K562 (cell line): Measurements from ENCODE around the gene TMEM266. TPM values are rescaled to one million over a fixed set of nuclear protein-coding genes. Genes with fewer than 3 reads are reported as not detected.

Source experiments
- ATAC-seq: fragments of 200-7000 bp; cut with Tn5 transposase; 3 replicates; pipeline ENCODE4 v1.9.1; 2020; ENCODE audit warnings: moderate library complexity
- BruUV-seq: library from RNA; stranded (reverse); fragments of 400-500 nt; replicated peaks from 2 replicates; lab custom pipeline; 2021; lab: Mats Ljungman, UMichigan
- CTCF ChIA-PET: fragments of 300-600 bp; formaldehyde crosslinking; extraction: SDS; loops from one replicate; lab custom pipeline; 2021; ENCODE audit warnings: low intra/inter-chr PET ratio; lab: Yijun Ruan, JAX
- POLR2A ChIA-PET: fragments of 300-600, 350-650 bp; sonication (Branson Sonifier 250); formaldehyde crosslinking; extraction: SDS; loops from one replicate; lab custom pipeline; 2021; ENCODE audit warnings: antibody characterized with exemption, inconsistent platforms; lab: Yijun Ruan, JAX
- DNase-seq, 4 experiments: peaks; one replicate each; pipeline versions ENCODE4 v3.0.0 to v3.0.0-alpha.2; 2011 to 2018; ENCODE audit warnings: low spot score in 3 of 4, mixed read lengths in 3 of 4; ENCODE audit errors: extremely low read depth in 1 of 4
- FAIRE-seq: peaks from 2 replicates; lab custom pipeline; 2011; peaks lifted over from hg19 to GRCh38; lab: Jason Lieb, UNC
- H2AFZ ChIP-seq: 2 replicates; pipeline ENCODE4 v1.6.0; 2011; ENCODE audit warnings: low read depth, low read length, control low read depth, inconsistent platforms
- H3K27ac ChIP-seq: fragments of 200-600 bp; 3 replicates; pipeline ENCODE4 v1.8.0; 2011; ENCODE audit warnings: low read depth, mild to moderate bottlenecking, control low read depth, inconsistent platforms, low read length, moderate library complexity, mixed read lengths; ENCODE audit errors: extremely low read depth
- H3K27me3 ChIP-seq, 2 experiments: fragments of 300-600 bp in 1 of 2; 2 replicates in 1 of 2; 3 replicates in 1 of 2; pipeline versions ENCODE4 v1.6.0 to v1.8.0; 2011; ENCODE audit warnings: inconsistent platforms in 2 of 2, low read length in 2 of 2, mild to moderate bottlenecking in 1 of 2, mixed read lengths in 1 of 2, moderate library complexity in 1 of 2; ENCODE audit not compliant: control insufficient read depth in 2 of 2, insufficient read depth in 2 of 2
- H3K36me3 ChIP-seq: fragments of 300-600 bp; 3 replicates; pipeline ENCODE4 v1.8.0; 2011; ENCODE audit warnings: mild to moderate bottlenecking, low read length, inconsistent platforms; ENCODE audit not compliant: control insufficient read depth, insufficient read depth
- H3K4me1 ChIP-seq, 2 experiments: fragments of 200-600 bp in 1 of 2; replicated peaks in 1 of 2; 2 replicates in 1 of 2; 3 replicates in 1 of 2; pipeline versions ENCODE4 v1.5.1 to v1.8.0; 2011; ENCODE audit warnings: inconsistent platforms in 2 of 2, low read length in 2 of 2, mild to moderate bottlenecking in 1 of 2, mixed read lengths in 1 of 2, moderate library complexity in 1 of 2; ENCODE audit not compliant: control insufficient read depth in 2 of 2, insufficient read depth in 2 of 2
- H3K4me2 ChIP-seq: 2 replicates; pipeline ENCODE4 v1.6.1; 2011; ENCODE audit warnings: low read length, control low read depth, inconsistent platforms, mixed read lengths; ENCODE audit not compliant: insufficient read depth
- H3K4me3 ChIP-seq: fragments of 200-600 bp; sonication (generic), shearing (Covaris generic); 2 replicates; pipeline ENCODE4 v1.5.1; 2016; ENCODE audit warnings: control low read depth, inconsistent platforms
- H3K79me2 ChIP-seq: fragments of 200-600 bp; 3 replicates; pipeline ENCODE4 v1.8.0; 2011; ENCODE audit warnings: low read length, inconsistent platforms; ENCODE audit not compliant: control insufficient read depth, insufficient read depth
- H3K9ac ChIP-seq, 2 experiments: 2 replicates each; pipeline versions ENCODE4 v1.6.0 to v1.6.1; 2011; ENCODE audit warnings: low read depth in 2 of 2, low read length in 2 of 2, control low read depth in 1 of 2, inconsistent platforms in 1 of 2, mild to moderate bottlenecking in 1 of 2, mixed read lengths in 1 of 2; ENCODE audit not compliant: insufficient read depth in 1 of 2
- H3K9me1 ChIP-seq: one replicate; pipeline ENCODE4 v1.6.0; 2011; ENCODE audit warnings: inconsistent platforms, mild to moderate bottlenecking, low read length, moderate library complexity; ENCODE audit not compliant: control insufficient read depth, insufficient read depth
- H3K9me3 ChIP-seq: replicated peaks from 2 replicates; pipeline ENCODE4 v1.5.1; 2011; ENCODE audit warnings: low read depth, low read length, inconsistent platforms; ENCODE audit not compliant: control insufficient read depth, insufficient read depth
- H4K20me1 ChIP-seq: replicated peaks from 2 replicates; pipeline ENCODE4 v1.6.1; 2011; ENCODE audit warnings: low read length, inconsistent platforms, mixed read lengths; ENCODE audit not compliant: control insufficient read depth, insufficient read depth
- CBX3 ChIP-seq, 2 experiments: IDR thresholded peaks; 1 replicate in 1 of 2; 2 replicates in 1 of 2; pipeline ENCODE4 v1.6.1; 2012; ENCODE audit warnings: inconsistent platforms in 2 of 2, low read length in 2 of 2, borderline replicate concordance in 1 of 2, control low read depth in 1 of 2
- CEBPG ChIP-seq, 3 experiments: fragments of 200-800 bp in 1 of 3; sonication (Bioruptor generic) in 1 of 3; sonication (generic) in 1 of 3; formaldehyde crosslinking in 1 of 3; IDR thresholded peaks in 2 of 3; conservative IDR thresholded peaks in 1 of 3; 2 replicates each; pipeline versions ENCODE4 v1.6.1 to v1.8.0; 2016 to 2022; ENCODE audit warnings: missing compliant biosample characterization in 2 of 3, missing genetic modification characterization in 2 of 3, mild to moderate bottlenecking in 1 of 3, missing genetic modification reagents in 1 of 3
- CHD4 ChIP-seq: fragments of 200-600 bp; sonication (generic); IDR thresholded peaks from 3 replicates; pipeline ENCODE4 v1.6.1; 2012; ENCODE audit warnings: low read depth, mild to moderate bottlenecking, mixed read lengths, low read length, inconsistent platforms; ENCODE audit not compliant: insufficient read depth, insufficient replicate concordance, poor library complexity, severe bottlenecking
- E4F1 ChIP-seq: fragments of 250-450 bp; sonication (Bioruptor Pico); IDR thresholded peaks from 2 replicates; pipeline ENCODE4 v1.5.0; 2021; ENCODE audit warnings: mild to moderate bottlenecking, borderline replicate concordance
- FOXO4 ChIP-seq: fragments of 450-650 bp; formaldehyde crosslinking; IDR thresholded peaks from 2 replicates; pipeline ENCODE4 v1.4.0; 2020; ENCODE audit warnings: mild to moderate bottlenecking, moderate library complexity
- HMG20A ChIP-seq: fragments of 450-650 bp; formaldehyde crosslinking; conservative IDR thresholded peaks from 2 replicates; pipeline ENCODE4 v1.4.0; 2020; ENCODE audit warnings: mild to moderate bottlenecking, mixed read lengths
- HMGN3 ChIP-seq: IDR thresholded peaks from 2 replicates; pipeline ENCODE4 v1.6.1; 2011; ENCODE audit warnings: borderline replicate concordance, low read depth, mild to moderate bottlenecking, mixed read lengths, low read length; ENCODE audit not compliant: insufficient read length; ENCODE audit errors: extremely low read depth
- MBD2 ChIP-seq: sonication (generic); IDR thresholded peaks from 2 replicates; pipeline ENCODE4 v1.6.1; 2016; ENCODE audit warnings: low read depth, borderline replicate concordance
- PTRF ChIP-seq: fragments of 450-650 bp; IDR thresholded peaks from 2 replicates; pipeline ENCODE4 v1.6.1; 2016; ENCODE audit warnings: mild to moderate bottlenecking, missing genetic modification characterization, missing compliant biosample characterization
- RBFOX2 ChIP-seq: fragments of 200-400 bp; formaldehyde crosslinking; IDR thresholded peaks from 2 replicates; pipeline ENCODE4 v1.6.1; 2017; ENCODE audit warnings: low read depth, mild to moderate bottlenecking, low read length, moderate library complexity
- RBM14 ChIP-seq: fragments of 200-400 bp; formaldehyde crosslinking; IDR thresholded peaks from 2 replicates; pipeline ENCODE4 v1.6.1; 2018; ENCODE audit warnings: low read depth, mild to moderate bottlenecking, low read length, moderate library complexity, borderline replicate concordance; ENCODE audit not compliant: insufficient read depth
- RBM17 ChIP-seq: fragments of 200-400 bp; formaldehyde crosslinking; IDR thresholded peaks from 2 replicates; pipeline ENCODE4 v1.6.1; 2017; ENCODE audit warnings: low read depth, mild to moderate bottlenecking, low read length, borderline replicate concordance
- SP1 ChIP-seq: sonication (generic); formaldehyde crosslinking; IDR thresholded peaks from 2 replicates; pipeline ENCODE4 v1.8.1; 2022; ENCODE audit warnings: mild to moderate bottlenecking, missing genetic modification reagents
- SPI1 ChIP-seq: IDR thresholded peaks from 2 replicates; pipeline ENCODE4 v1.6.1; 2011; ENCODE audit warnings: low read depth, low read length, control low read depth, borderline replicate concordance
- ZBED1 ChIP-seq: IDR thresholded peaks from 2 replicates; pipeline ENCODE4 v1.6.1; 2014
- ZNF197 ChIP-seq: fragments of 200-800 bp; sonication (Bioruptor generic); IDR thresholded peaks from 2 replicates; pipeline ENCODE4 v1.6.1; 2016; ENCODE audit warnings: low read depth, missing genetic modification characterization, missing compliant biosample characterization
- ZNF24 ChIP-seq: fragments of 450-650 bp; IDR thresholded peaks from 2 replicates; pipeline ENCODE4 v1.6.1; 2016
- ZNF586 ChIP-seq: fragments of 450-650 bp; formaldehyde crosslinking; conservative IDR thresholded peaks from 2 replicates; pipeline ENCODE4 v1.4.0; 2020; ENCODE audit warnings: mild to moderate bottlenecking, moderate library complexity
- WGBS: fragments of 100-300 bp; shearing (Covaris generic); methylation state at CpG from one replicate; pipeline ENCODE4 v1.1.6; 2016; ENCODE audit warnings: low coverage, mixed read lengths; ENCODE audit not compliant: insufficient coverage; ENCODE audit errors: missing lambda C conversion rate; 5-methylcytosine and 5-hydroxymethylcytosine counted together
- in situ Hi-C: fragments of 300-500 bp; cut with MboI; formaldehyde crosslinking; loops from 4 replicates; pipeline ENCODE4 v1.15.0; 2018; ENCODE audit warnings: inconsistent platforms, mixed read lengths
- intact Hi-C: fragments of 100-400 bp; cut with micrococcal nuclease; formaldehyde crosslinking; loops from 2 replicates; pipeline ENCODE4 v1.14.2; 2022
- polyA plus RNA-seq, 8 experiments: library from polyadenylated mRNA; depleted of rRNA in 4 of 8; stranded (reverse) in 5 of 8; unstranded in 3 of 8; fragments of >200 nt; fragmentation: Nextera tagmentation in 2 of 8; fragmentation: Illumina TruSeq in 1 of 8; extraction: Ambion mirVana in 2 of 8; extraction: Trizol in 1 of 8; gene quantifications; 2 replicates each; pipeline versions ENCODE4 v1.2.1 to v1.2.3, GENCODE V29; 2011 to 2014; ENCODE audit warnings: inconsistent platforms in 1 of 8, missing spikeins in 1 of 8
- total RNA-seq, 7 experiments: library from RNA; depleted of rRNA in 6 of 7; stranded (reverse); fragments of >200 nt in 6 of 7; fragmentation: Illumina TruSeq in 2 of 7; extraction: Trizol in 2 of 7; gene quantifications; 2 replicates each; pipeline versions ENCODE4 v1.2.1 to v1.2.3, GENCODE V29; 2011 to 2021; ENCODE audit warnings: low replicate concordance in 1 of 7

TMEM266 gene
- total and polyA plus RNA-seq, 9 of the 15 experiments (the other 6 are each of a cell fraction or from before 2014, with no cell fraction given) = not detected

- Histone ChIP-seq H3K9ac (no peak overlapping the region), H3K27me3 (no peaks in the 10 kb centered on the region), H3K4me1 (no peaks in the 10 kb centered on the region), H3K4me3 (no peak overlapping the region), H3K36me3 (peaks cover 76% of the 10 kb centered on the region), H3K9me3 (no peaks in the 10 kb centered on the region), H3K27ac (no peak overlapping the region), H3K9me1 (no peaks in the 10 kb centered on the region), H3K4me2 (no peak overlapping the region), H4K20me1 (no peaks in the 10 kb centered on the region), H3K79me2 (no peaks in the 10 kb centered on the region), H2AFZ (no peak overlapping the region)
- BruUV-seq = no TSS peak
- CTCF ChIA-PET = no interaction called here
- in situ Hi-C loops (no loop called here), intact Hi-C loops (no loop called here)
- ATAC-seq (no peak), DNase-seq (no peak), FAIRE-seq (no peak)
- WGBS = 91% methylated on average over 5 of the region's 5 CpGs
- POLR2A ChIA-PET = no interaction called here
- TF ChIP-seq HMGN3 (no peak), CBX3 (IDR thresholded peaks at IDR 0.05; ENCODE audit: borderline replicate concordance in 1 of 2, low read length in 2 of 2) (no peak), RBM14 (no peak), CHD4 (no peak), PTRF (tag) (no peak), RBM17 (no peak), ZNF24 (no peak), HMG20A (no peak), ZBED1 (no peak), SPI1 (no peak), CEBPG (CRISPR knock-in tag; IDR thresholded peaks at IDR 0.05) (no peak), CEBPG (tag; conservative IDR thresholded peaks at IDR 0.05 in 1 of 2, IDR thresholded peaks at IDR 0.05 in 1 of 2) (no peak), FOXO4 (CRISPR knock-in tag) (no peak), E4F1 (no peak), ZNF586 (CRISPR knock-in tag) (no peak), MBD2 (no peak), SP1 (CRISPR knock-in tag) (no peak), ZNF197 (CRISPR knock-in tag) (no peak), RBFOX2 (no peak)
These were observed 158.1 kb downstream of the TMEM266 start for GRCh38 chr15:76217882-76218217.
